Mesenchymal stem cell (in vitro differentiated cells and primary cell): ENCODE measurements around the gene OPCML.

Experiments used
- DNase-seq: peaks from one replicate; pipeline ENCODE4 v3.0.0-alpha.2; 2013
- H2AFZ ChIP-seq: one replicate; pipeline ENCODE4 v1.6.1; 2013; ENCODE audit warnings: low read depth, mild to moderate bottlenecking, control low read depth, inconsistent platforms, low read length, moderate library complexity
- H2AK5ac ChIP-seq: 2 replicates; pipeline ENCODE4 v1.6.1; 2013; ENCODE audit warnings: low read length, moderate library complexity, mild to moderate bottlenecking, inconsistent platforms; ENCODE audit not compliant: severe bottlenecking
- H2BK120ac ChIP-seq: one replicate; pipeline ENCODE4 v1.6.1; 2013; ENCODE audit warnings: low read depth, mild to moderate bottlenecking, inconsistent platforms, low read length, moderate library complexity
- H2BK12ac ChIP-seq, 2 experiments: one replicate each; pipeline ENCODE4 v1.6.1; 2013; ENCODE audit warnings: inconsistent platforms in 2 of 2, low read length in 2 of 2, mild to moderate bottlenecking in 2 of 2, moderate library complexity in 2 of 2, control low read depth in 1 of 2
- H2BK15ac ChIP-seq: one replicate; pipeline ENCODE4 v1.6.1; 2013; ENCODE audit warnings: mild to moderate bottlenecking, low read depth, inconsistent platforms; ENCODE audit not compliant: poor library complexity, severe bottlenecking
- H2BK5ac ChIP-seq: 2 replicates; pipeline ENCODE4 v1.6.1; 2013; ENCODE audit warnings: low read depth, mild to moderate bottlenecking, low read length, control low read depth, inconsistent platforms; ENCODE audit not compliant: poor library complexity, severe bottlenecking
- H3K14ac ChIP-seq, 2 experiments: one replicate each; pipeline ENCODE4 v1.6.1; 2013; ENCODE audit warnings: inconsistent platforms in 2 of 2, low read length in 2 of 2, control low read depth in 1 of 2, mild to moderate bottlenecking in 1 of 2, moderate library complexity in 1 of 2
- H3K18ac ChIP-seq, 2 experiments: one replicate each; pipeline ENCODE4 v1.6.1; 2013; ENCODE audit warnings: inconsistent platforms in 2 of 2, low read length in 2 of 2, control low read depth in 1 of 2, low read depth in 1 of 2, mild to moderate bottlenecking in 1 of 2
- H3K23ac ChIP-seq, 2 experiments: one replicate each; pipeline ENCODE4 v1.6.1; 2013; ENCODE audit warnings: inconsistent platforms in 2 of 2, low read length in 2 of 2, mild to moderate bottlenecking in 2 of 2, moderate library complexity in 2 of 2, control low read depth in 1 of 2
- H3K27ac ChIP-seq: 2 replicates; pipeline ENCODE4 v1.5.1; 2013; ENCODE audit warnings: mild to moderate bottlenecking, moderate library complexity, low read length, control low read depth, inconsistent platforms; ENCODE audit not compliant: poor library complexity, severe bottlenecking
- H3K27me3 ChIP-seq, 2 experiments: 2 replicates each; pipeline versions ENCODE4 v1.6.1 to v1.7.0; 2013; ENCODE audit warnings: low read length in 2 of 2, mild to moderate bottlenecking in 2 of 2, moderate library complexity in 2 of 2, control low read depth in 1 of 2, inconsistent platforms in 1 of 2; ENCODE audit not compliant: control insufficient read depth in 1 of 2, insufficient read depth in 1 of 2
- H3K36me3 ChIP-seq, 2 experiments: 2 replicates each; pipeline versions ENCODE4 v1.6.1 to v1.7.0; 2013; ENCODE audit warnings: low read length in 2 of 2, control low read depth in 1 of 2, inconsistent platforms in 1 of 2, low read depth in 1 of 2, mild to moderate bottlenecking in 1 of 2; ENCODE audit not compliant: insufficient read depth in 2 of 2, control insufficient read depth in 1 of 2
- H3K4ac ChIP-seq, 2 experiments: one replicate each; pipeline ENCODE4 v1.6.1; 2013; ENCODE audit warnings: inconsistent platforms in 2 of 2, low read length in 2 of 2, mild to moderate bottlenecking in 2 of 2, moderate library complexity in 2 of 2, control low read depth in 1 of 2, low read depth in 1 of 2
- H3K4me1 ChIP-seq: 2 replicates; pipeline ENCODE4 v1.6.1; 2013; ENCODE audit warnings: low read depth, low read length, control low read depth; ENCODE audit not compliant: control insufficient read depth, insufficient read depth
- H3K4me2 ChIP-seq: 2 replicates; pipeline ENCODE4 v1.6.1; 2013; ENCODE audit warnings: low read length, mild to moderate bottlenecking, inconsistent platforms; ENCODE audit not compliant: poor library complexity, severe bottlenecking
- H3K4me3 ChIP-seq, 2 experiments: 2 replicates each; pipeline versions ENCODE4 v1.5.1 to v1.7.0; 2013; ENCODE audit warnings: low read length in 2 of 2, mild to moderate bottlenecking in 2 of 2, control low read depth in 1 of 2, low read depth in 1 of 2; ENCODE audit not compliant: insufficient read depth in 1 of 2
- H3K79me1 ChIP-seq: replicated peaks from 2 replicates; pipeline ENCODE4 v1.6.1; 2013; ENCODE audit warnings: mild to moderate bottlenecking, control low read depth, low read length, inconsistent platforms; ENCODE audit not compliant: poor library complexity, severe bottlenecking
- H3K9ac ChIP-seq: 2 replicates; pipeline ENCODE4 v1.7.0; 2013; ENCODE audit warnings: mild to moderate bottlenecking, low read length, moderate library complexity
- H3K9me3 ChIP-seq: 2 replicates; pipeline ENCODE4 v1.7.0; 2013; ENCODE audit warnings: mild to moderate bottlenecking, low read length; ENCODE audit not compliant: control insufficient read depth
- H4K8ac ChIP-seq: one replicate; pipeline ENCODE4 v1.6.1; 2013; ENCODE audit warnings: inconsistent platforms, mild to moderate bottlenecking, low read length, moderate library complexity
- H4K91ac ChIP-seq: one replicate; pipeline ENCODE4 v1.6.1; 2013; ENCODE audit warnings: mild to moderate bottlenecking, low read length, inconsistent platforms
- WGBS: methylation state at CpG from one replicate; pipeline ENCODE4 v1.1.7; 2013; ENCODE audit warnings: mixed read lengths; 5-methylcytosine and 5-hydroxymethylcytosine counted together

The OPCML gene

DNA sequence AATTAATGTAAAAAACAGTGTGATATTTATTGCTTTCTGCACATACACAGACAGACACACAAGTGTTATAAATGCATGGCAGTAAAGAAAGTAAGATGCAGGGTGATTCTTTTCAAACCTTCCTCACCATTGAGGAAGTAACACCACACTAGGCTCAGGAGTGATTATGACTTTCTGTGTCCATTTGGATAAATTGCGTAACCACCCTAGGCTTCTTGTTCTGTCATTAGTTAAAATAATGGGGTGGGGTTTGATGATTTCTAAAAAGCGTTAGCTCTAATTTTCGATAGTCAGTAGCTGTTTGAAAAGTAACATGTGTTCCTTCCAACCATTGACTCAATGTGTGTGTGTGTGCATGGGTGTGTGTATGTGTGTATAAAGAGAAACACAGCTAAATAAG lies 1081.7 kb downstream of the OPCML start:
- Histone ChIP-seq H3K79me1 (no peaks in the 10 kb centered on the region), H3K4me1 (no peaks in the 10 kb centered on the region), H2BK15ac (no peak overlapping the region), H3K27me3 (peaks cover 0 to 26% of the 10 kb centered on the region in 2 experiments), H2BK120ac (no peak overlapping the region), H3K9ac (no peak overlapping the region), H2AK5ac (no peak overlapping the region), H3K4ac (no peak overlapping the region), H3K4me3 (no peak overlapping the region), H3K18ac (no peak overlapping the region), H3K23ac (no peak overlapping the region), H3K14ac (no peak overlapping the region), H4K91ac (no peak overlapping the region), H3K4me2 (no peak overlapping the region), H3K36me3 (no peaks in the 10 kb centered on the region), H2BK12ac (no peak overlapping the region), H3K9me3 (no peaks in the 10 kb centered on the region), H2BK5ac (no peak overlapping the region), H2AFZ (no peak overlapping the region), H3K27ac (no peak overlapping the region), H4K8ac (no peak overlapping the region)
- WGBS, result 89% methylated on average over 3 of the region's 3 CpGs
- DNase-seq, result no peak

DNA sequence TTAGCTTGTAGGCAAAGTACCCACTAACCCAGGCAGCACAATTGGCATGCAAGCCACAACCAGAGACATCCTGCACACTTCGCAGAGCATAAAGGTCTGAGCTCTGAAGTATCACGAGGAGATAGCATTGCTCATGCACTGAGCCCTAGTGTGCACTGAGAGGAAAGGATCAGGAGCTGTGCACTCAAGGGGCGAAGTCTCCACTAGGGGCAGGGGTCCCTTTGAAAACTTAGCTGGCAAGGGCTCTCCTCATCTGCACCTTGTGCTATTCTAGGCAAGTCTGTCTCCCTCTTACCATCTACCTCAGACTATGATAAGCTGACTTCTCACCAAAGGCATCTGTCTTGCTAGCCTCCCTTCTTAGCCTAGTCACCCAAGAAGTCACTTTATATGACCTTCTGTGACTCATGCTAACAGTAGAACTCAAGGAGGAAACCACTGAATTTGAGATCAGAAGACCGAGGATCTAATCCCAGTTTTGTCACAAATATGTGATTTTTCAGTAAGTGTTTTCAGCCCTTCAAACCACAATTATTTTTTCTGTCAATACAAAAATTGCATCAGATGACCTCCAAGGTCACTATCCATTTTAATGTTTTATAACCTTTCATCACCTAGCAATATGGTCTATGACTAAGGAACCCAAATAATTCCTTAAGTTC lies 1083.8 kb downstream of the OPCML start:
- no peak overlapping the region for H2AFZ ChIP-seq
- no peak overlapping the region for H4K8ac ChIP-seq
- no peaks in the 10 kb centered on the region for H3K9me3 ChIP-seq
- no peaks in the 10 kb centered on the region for H3K79me1 ChIP-seq
- no peak overlapping the region for H3K4me2 ChIP-seq
- no peak overlapping the region for H3K14ac ChIP-seq
- H3K4me1 ChIP-seq, result no peaks in the 10 kb centered on the region
- no peak overlapping the region for H3K4ac ChIP-seq
- H3K4me3 ChIP-seq, result no peak overlapping the region
- no peak overlapping the region for H3K23ac ChIP-seq
- no peak overlapping the region for H2AK5ac ChIP-seq
- H2BK12ac ChIP-seq, result no peak overlapping the region
- H3K9ac ChIP-seq, result no peak overlapping the region
- H2BK5ac ChIP-seq, result no peak overlapping the region
- no peak overlapping the region for H2BK15ac ChIP-seq
- no peak for DNase-seq
- H2BK120ac ChIP-seq, result no peak overlapping the region
- no peaks in the 10 kb centered on the region for H3K36me3 ChIP-seq
- no peak overlapping the region for H3K27ac ChIP-seq
- WGBS, result 60% methylated on average over 4 of the region's 4 CpGs
- peaks cover 0 to 30% of the 10 kb centered on the region in 2 experiments for H3K27me3 ChIP-seq
- H3K18ac ChIP-seq, result no peak overlapping the region
- H4K91ac ChIP-seq, result no peak overlapping the region

DNA sequence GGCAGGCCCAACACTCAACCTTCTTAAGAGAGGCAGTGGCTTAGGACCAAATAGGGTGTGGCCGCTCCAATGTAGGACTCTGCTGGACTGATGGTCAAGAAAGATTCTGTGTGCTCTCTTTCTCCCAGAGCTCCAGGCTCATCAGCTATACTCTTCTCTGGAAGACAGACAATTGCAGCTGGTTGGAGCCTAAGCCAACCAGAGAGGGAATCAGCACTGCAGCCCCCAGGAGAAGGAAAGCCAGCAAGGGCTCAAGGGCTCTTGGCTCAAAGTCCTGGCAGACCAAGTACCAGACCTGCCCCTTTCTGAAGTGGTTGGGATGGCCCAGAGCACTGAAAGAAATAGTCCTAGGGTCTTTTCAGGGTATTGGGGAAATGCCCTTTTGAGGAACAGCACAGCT lies 1084.5 kb downstream of the OPCML start:
- peaks cover 3 to 26% of the 10 kb centered on the region in 2 experiments for H3K27me3 ChIP-seq
- H2BK5ac ChIP-seq, result no peak overlapping the region
- H4K91ac ChIP-seq, result no peak overlapping the region
- no peak overlapping the region for H3K4me2 ChIP-seq
- no peaks in the 10 kb centered on the region for H3K79me1 ChIP-seq
- no peak overlapping the region for H3K27ac ChIP-seq
- no peak overlapping the region for H3K4me3 ChIP-seq
- no peak overlapping the region for H3K23ac ChIP-seq
- no peak overlapping the region for H2AFZ ChIP-seq
- no peak overlapping the region for H2BK120ac ChIP-seq
- no peak overlapping the region for H3K14ac ChIP-seq
- H3K9me3 ChIP-seq, result no peaks in the 10 kb centered on the region
- H2AK5ac ChIP-seq, result no peak overlapping the region
- no peak overlapping the region for H3K9ac ChIP-seq
- H4K8ac ChIP-seq, result no peak overlapping the region
- WGBS, result 100% methylated on average over 1 of the region's 1 CpG
- DNase-seq, result no peak
- H3K18ac ChIP-seq, result no peak overlapping the region
- no peaks in the 10 kb centered on the region for H3K36me3 ChIP-seq
- H2BK15ac ChIP-seq, result no peak overlapping the region
- no peak overlapping the region for H2BK12ac ChIP-seq
- no peaks in the 10 kb centered on the region for H3K4me1 ChIP-seq
- no peak overlapping the region for H3K4ac ChIP-seq

DNA sequence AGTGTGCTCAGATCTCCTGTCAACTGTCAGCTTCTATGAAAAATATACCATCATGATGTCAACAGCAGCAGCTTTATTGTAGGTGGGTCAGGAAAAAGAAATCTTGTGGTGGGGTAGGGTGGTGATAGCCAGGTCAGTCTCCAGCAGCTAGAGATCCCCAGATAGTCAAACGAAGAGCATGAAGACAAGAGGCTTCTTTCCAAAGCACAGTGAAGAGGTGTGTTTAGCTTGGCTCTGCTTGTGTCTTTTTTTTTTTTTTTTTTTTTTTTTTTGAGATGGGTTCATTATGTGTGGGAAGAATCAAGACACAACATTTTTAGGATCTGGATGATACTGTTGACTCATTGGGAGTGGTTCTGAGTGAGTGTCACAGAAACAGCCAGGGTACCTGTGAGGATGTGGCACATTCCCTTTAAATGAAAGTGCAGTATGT lies 1086.4 kb downstream of the OPCML start:
- Histone ChIP-seq H3K9ac (no peak overlapping the region), H3K9me3 (no peaks in the 10 kb centered on the region), H3K27me3 (peaks cover 3 to 23% of the 10 kb centered on the region in 2 experiments), H3K4ac (no peak overlapping the region), H2BK15ac (no peak overlapping the region), H2AFZ (no peak overlapping the region), H2BK120ac (no peak overlapping the region), H3K4me1 (no peaks in the 10 kb centered on the region), H3K18ac (no peak overlapping the region), H3K79me1 (no peaks in the 10 kb centered on the region), H4K91ac (no peak overlapping the region), H2BK5ac (no peak overlapping the region), H3K4me3 (no peak overlapping the region), H3K14ac (no peak overlapping the region), H4K8ac (no peak overlapping the region), H2BK12ac (no peak overlapping the region), H3K23ac (no peak overlapping the region), H3K27ac (no peak overlapping the region), H3K36me3 (no peaks in the 10 kb centered on the region), H2AK5ac (no peak overlapping the region), H3K4me2 (no peak overlapping the region)
- WGBS, result 52% methylated on average over 1 of the region's 1 CpG
- no peak for DNase-seq
